NCI-H1694 treated with DMSO at 0.1 percent for 48 hours (cell line): ENCODE results near the gene ZMIZ2.
"Not testable (repeated sequence)": the region's sequence is repeated elsewhere in the genome, so short reads cannot be mapped to it uniquely, and the experiment has no call there.

ENCODE experiments used
- DNase-seq: peaks from one replicate; lab custom pipeline; 2025; lab: John Stamatoyannopoulos, UW

ZMIZ2 gene

DNA sequence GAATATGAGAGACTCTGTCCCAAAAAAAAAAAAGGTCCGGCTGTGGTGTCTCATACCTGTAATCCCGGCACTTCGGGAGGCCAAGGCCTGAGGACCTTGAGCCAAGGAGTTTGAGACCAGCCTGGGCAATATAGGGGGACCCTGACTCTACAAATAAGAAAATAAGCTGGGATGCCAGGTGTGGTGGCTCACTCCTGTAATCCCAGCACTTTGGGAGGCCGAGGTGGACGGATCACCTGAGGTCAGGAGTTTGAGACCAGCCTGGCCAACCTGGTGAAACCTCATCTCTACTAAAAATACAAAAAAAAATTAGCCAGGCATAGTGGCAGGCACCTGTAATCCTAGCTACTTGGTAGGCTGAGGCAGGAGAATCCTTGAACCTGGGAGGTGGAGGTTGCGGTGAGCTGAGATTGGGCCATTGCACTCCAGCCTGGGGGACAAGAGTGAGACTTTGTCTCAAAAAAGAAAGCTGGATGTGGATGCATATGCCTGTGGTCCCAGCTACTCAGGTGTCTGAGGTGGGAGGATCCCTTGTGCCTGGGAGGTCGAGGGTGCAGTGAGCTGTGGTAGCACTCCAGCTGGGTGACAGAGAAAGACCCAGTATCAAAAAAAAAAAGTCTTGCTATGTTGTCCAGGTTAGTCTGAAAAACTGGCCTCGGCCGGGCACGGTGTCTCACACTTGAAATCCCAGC, 55.3 kb downstream of the ZMIZ2 start:
- DNase-seq = not testable (repeated sequence)

DNA sequence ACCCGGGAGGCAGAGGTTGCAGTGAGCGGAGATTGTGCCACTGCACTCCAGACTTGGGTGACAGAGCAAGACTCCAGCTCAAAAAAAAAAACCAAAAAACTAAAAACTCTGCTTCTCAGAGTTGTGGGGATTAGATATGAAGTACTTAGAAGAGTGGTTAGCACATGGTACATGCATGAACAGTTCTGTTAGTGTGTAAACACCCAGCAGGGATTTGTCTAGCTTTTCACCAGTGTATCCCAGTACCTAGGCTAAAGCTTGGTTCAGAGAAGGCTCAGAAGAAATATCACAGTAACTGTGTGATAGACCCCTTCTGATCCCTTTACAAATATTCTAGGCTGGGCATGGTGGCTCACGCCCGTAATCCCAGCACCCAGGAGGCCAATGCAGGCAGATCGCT, 57.3 kb downstream of the ZMIZ2 start:
- no peak for DNase-seq

DNA sequence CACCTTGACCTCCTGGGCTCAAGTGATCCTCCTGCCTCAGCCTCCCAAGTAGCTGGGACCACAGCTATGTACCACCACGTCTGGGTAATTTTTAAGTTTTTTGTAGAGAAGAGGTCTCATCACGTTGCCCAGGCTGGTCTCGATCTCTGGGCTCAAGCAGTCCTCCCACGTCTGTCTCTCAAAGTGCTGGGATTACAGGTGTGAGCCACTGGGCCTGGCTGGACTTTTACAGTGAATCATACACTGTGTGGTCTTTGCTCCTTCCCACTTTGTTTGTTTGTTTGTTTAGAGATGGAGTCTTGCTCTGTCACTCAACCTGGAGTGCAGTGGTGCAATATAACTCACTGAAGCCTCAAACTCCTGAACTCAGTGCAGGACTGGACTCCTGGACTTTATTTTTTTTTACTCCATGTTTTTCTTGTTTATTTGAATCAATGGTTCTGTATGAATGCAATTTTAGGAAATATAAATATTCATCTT, 60.3 kb downstream of the ZMIZ2 start:
- no peak for DNase-seq

DNA sequence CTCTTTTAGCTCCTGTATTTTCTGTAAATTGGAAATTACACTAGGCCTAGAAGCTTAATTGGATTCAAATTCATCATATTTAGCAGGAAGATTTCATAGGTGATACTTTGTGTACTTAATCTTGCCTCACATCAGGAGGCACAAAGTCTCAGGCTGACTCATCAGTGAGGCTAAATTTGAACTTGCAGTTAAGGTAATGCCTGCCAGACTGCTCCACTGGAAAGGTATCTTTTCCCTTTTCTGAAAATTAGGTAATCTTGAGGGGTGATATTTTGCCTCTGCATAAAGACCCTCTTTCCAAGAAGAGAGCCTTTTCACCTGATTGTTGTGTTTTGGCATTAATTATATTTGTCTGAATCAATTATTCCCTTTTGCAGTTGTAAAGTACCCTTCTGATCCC, 62.4 kb downstream of the ZMIZ2 start:
- DNase-seq = no peak

DNA sequence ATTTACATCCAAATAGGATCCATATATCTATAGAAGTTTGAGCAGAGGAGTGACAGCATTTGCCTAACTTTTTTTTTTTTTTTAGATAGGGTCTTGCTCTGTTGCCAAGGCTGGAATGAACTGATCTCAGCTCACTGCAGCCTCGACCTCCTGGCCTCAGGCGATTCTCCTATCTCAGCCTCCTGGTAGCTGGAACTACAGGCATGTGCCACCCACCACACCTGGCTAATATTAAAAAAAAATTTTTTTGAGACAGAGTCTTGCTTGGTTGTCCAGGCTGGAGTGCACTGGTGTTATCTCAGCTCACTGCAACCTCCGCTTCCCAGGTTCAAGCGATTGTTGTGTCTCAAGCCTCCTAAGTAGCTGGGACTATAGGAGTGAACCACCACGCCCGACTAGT, 62.9 kb downstream of the ZMIZ2 start:
- DNase-seq = no peak

DNA sequence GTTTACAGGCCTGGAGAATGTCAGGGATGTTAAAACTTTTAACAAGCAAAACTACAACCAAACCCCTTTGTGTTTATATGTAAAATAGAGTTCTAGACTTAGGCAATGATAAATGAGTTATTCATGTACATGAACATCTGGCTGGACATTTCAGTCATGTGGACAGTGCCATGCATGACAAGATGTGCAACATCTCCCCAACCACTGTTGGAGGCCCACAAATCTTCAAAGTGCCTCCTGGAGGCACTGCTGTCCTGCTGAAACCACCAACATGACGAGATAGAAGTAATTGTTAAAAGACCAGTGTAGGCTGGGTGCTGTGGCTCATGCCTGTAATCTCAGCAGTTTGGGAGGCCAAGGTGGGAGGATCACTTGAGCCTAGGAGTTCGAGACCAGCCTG, 66.3 kb downstream of the ZMIZ2 start:
- DNase-seq = no peak

DNA sequence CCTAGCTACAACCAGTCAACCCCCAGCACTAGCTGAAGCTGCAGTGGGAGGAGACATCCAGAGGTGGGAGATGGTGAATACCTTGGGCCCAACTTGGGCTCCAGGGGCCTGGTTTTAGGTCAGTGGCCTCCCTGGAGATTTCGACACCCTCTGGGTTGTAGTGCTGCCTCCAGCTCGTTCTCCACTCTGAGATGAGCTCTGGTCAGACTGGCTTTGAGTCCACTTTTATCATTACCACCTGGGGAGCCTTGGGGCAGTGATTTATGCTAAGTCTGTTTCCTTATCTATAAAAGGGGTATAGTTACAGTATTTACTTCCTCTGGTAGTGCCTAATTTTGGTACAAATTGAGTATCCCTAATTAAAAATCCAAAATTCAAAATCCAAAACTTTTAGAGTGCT, 70.6 kb downstream of the ZMIZ2 start:
- no peak for DNase-seq
